Suprapubic skin (tissue), 4 donors: ENCODE data around the gene FSTL4. TPM values are rescaled to one million over a fixed set of nuclear protein-coding genes. Genes with fewer than 3 reads are reported as not detected.

Source experiments
- DNase-seq, 2 donors: peaks; one replicate each; pipeline ENCODE4 v3.0.0-alpha.2; 2019; ENCODE audit warnings: low spot score in 2 of 2
- H3K27ac ChIP-seq: fragments of 200-600 bp; sonication (generic); one replicate; pipeline ENCODE4 v1.5.1; 2019
- H3K27me3 ChIP-seq: fragments of 200-600 bp; sonication (generic); one replicate; pipeline ENCODE4 v1.5.1; 2019
- H3K36me3 ChIP-seq: fragments of 200-600 bp; sonication (generic); one replicate; pipeline ENCODE4 v1.5.1; 2019
- H3K4me1 ChIP-seq: fragments of 200-600 bp; sonication (generic); one replicate; pipeline ENCODE4 v1.5.1; 2019
- H3K4me3 ChIP-seq: fragments of 200-600 bp; sonication (generic); one replicate; pipeline ENCODE4 v1.5.1; 2019; ENCODE audit warnings: mild to moderate bottlenecking
- H3K9me3 ChIP-seq: fragments of 200-600 bp; sonication (generic); one replicate; pipeline ENCODE4 v1.5.1; 2019
- CTCF ChIP-seq, 2 donors: fragments of 200-600 bp in 1 of 2; fragments of 450-650 bp in 1 of 2; sonication (generic) in 1 of 2; IDR thresholded peaks; one replicate each; pipeline ENCODE4 v1.5.1; 2016 to 2019; ENCODE audit warnings: antibody characterized with exemption in 2 of 2, mild to moderate bottlenecking in 1 of 2, moderate library complexity in 1 of 2
- EP300 ChIP-seq: sonication (generic); formaldehyde crosslinking; IDR thresholded peaks from one replicate; pipeline ENCODE4 v1.6.1; 2017; ENCODE audit warnings: antibody characterized with exemption
- POLR2A ChIP-seq, 2 donors: fragments of 450-650 bp; IDR thresholded peaks; one replicate each; pipeline ENCODE4 v1.6.1; 2017; ENCODE audit warnings: antibody characterized with exemption in 2 of 2, mild to moderate bottlenecking in 2 of 2, moderate library complexity in 2 of 2
- POLR2AphosphoS5 ChIP-seq, 3 donors: sonication (generic); formaldehyde crosslinking; IDR thresholded peaks; one replicate each; pipeline ENCODE4 v1.6.1; 2017; ENCODE audit warnings: antibody characterized with exemption in 3 of 3
- WGBS: methylation state at CpG from one replicate; pipeline ENCODE4 v1.1.5; 2018; 5-methylcytosine and 5-hydroxymethylcytosine counted together
- total RNA-seq, 4 donors: library from RNA; depleted of rRNA; stranded (reverse); fragments of >200 nt; gene quantifications; one replicate each; pipeline ENCODE4 v1.1.0, GENCODE V29; 2016

FSTL4 gene
- total RNA-seq, 4 donors from 2014 or later, result 2.3 to 6.4 (median 5.8) TPM

DNA sequence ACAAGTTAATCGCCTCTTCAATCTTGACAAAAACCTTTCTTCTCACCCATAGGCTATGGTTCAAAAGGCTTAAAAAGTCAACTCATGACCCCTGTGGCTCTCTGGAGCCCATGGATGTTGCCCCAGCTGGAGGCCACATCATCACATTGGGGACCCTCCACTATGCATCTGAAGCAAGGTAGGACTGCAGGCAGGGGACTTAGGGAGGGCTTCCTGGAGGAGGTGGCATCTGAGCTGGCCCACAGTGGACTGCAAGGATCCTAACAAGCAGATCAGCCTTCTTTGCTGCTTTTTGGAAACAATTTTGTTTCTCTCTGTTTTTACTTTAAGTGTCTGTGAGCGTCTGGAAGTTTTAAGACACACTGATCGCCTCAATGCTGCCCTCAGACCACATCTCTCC is 325.9 kb downstream of the FSTL4 start:
- Histone ChIP-seq H3K9me3 (no peaks in the 10 kb centered on the region), H3K27ac (no peak overlapping the region), H3K4me1 (peaks cover 19% of the 10 kb centered on the region), H3K4me3 (no peak overlapping the region), H3K27me3 (no peaks in the 10 kb centered on the region), H3K36me3 (no peaks in the 10 kb centered on the region)
- WGBS, result 98% methylated on average over 3 of the region's 3 CpGs
- TF ChIP-seq EP300, result no peak
- no peak for TF ChIP-seq POLR2A (IDR thresholded peaks at IDR 0.05)
- TF ChIP-seq CTCF (IDR thresholded peaks at IDR 0.05), result no peak
- no peak for TF ChIP-seq POLR2AphosphoS5 (IDR thresholded peaks at IDR 0.05)
- no peak for DNase-seq

DNA sequence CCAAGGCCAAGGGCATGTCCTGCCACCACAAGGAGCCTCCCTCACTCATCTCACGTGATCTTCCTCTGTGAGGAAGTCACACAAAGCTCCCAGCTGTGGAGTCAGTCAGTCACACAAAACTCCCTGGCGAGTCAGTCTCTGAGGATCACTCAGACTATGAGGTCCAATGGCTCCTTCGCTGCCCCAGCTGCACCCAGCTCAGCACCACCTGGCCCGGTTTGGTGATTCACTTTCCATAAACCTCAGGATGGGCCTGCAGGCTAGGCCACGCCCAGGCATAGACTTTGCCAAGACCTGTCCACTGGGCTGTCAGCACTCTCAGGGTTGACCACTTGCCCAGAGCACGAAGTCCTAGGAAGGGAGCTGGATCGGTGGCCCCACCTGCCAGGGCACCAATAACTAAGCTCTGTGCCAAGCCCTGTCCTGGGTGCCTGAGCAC is 326.7 kb downstream of the FSTL4 start:
- no peak overlapping the region for H3K27ac ChIP-seq
- no peak for DNase-seq
- H3K27me3 ChIP-seq, result no peaks in the 10 kb centered on the region
- no peaks in the 10 kb centered on the region for H3K36me3 ChIP-seq
- no peaks in the 10 kb centered on the region for H3K9me3 ChIP-seq
- TF ChIP-seq POLR2A (IDR thresholded peaks at IDR 0.05) (no peak), POLR2AphosphoS5 (IDR thresholded peaks at IDR 0.05) (no peak), EP300 (no peak), CTCF (IDR thresholded peaks at IDR 0.05) (no peak)
- 44% methylated on average over 4 of the region's 7 CpGs for WGBS
- no peak overlapping the region for H3K4me3 ChIP-seq
- peaks cover 19% of the 10 kb centered on the region for H3K4me1 ChIP-seq

GRCh38 chr5:133284306-133284705 is 328.0 kb downstream of the FSTL4 start:
- 41% methylated on average over 3 of the region's 3 CpGs for WGBS
- H3K27ac ChIP-seq, result no peak overlapping the region
- H3K27me3 ChIP-seq, result no peaks in the 10 kb centered on the region
- DNase-seq, result no peak
- TF ChIP-seq CTCF (IDR thresholded peaks at IDR 0.05) (no peak), EP300 (no peak), POLR2AphosphoS5 (IDR thresholded peaks at IDR 0.05) (no peak), POLR2A (IDR thresholded peaks at IDR 0.05) (no peak)
- no peaks in the 10 kb centered on the region for H3K36me3 ChIP-seq
- H3K9me3 ChIP-seq, result no peaks in the 10 kb centered on the region
- H3K4me1 ChIP-seq, result peaks cover 11% of the 10 kb centered on the region
- no peak overlapping the region for H3K4me3 ChIP-seq

- H3K9me3 ChIP-seq, result no peaks in the 10 kb centered on the region
- DNase-seq, result no peak
- 87% methylated on average over 4 of the region's 4 CpGs for WGBS
These were observed 334.0 kb downstream of the FSTL4 start for GRCh38 chr5:133278317-133278716.

DNA sequence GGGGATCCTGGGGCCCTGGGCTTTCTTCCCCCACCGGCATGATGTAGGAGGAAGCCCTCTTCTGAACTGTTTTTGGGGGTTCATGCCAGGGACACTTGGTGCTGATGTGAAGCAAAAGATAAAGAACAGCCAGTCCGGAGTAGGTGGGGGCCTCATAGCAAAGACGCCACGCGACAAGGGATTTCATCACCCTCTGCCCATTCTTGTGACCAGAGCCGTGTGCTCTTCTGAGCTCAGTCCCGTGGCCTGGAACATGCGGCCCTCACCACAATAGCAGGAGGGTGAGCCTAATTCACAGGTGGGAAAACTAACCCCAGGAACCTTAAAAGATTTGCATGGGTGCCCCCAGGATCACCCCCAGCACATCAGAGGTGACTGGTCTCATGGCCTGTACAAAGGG is 334.6 kb downstream of the FSTL4 start:
- H3K36me3 ChIP-seq, result no peaks in the 10 kb centered on the region
- H3K4me1 ChIP-seq, result no peaks in the 10 kb centered on the region
- no peaks in the 10 kb centered on the region for H3K9me3 ChIP-seq
- no peak for DNase-seq
- 89% methylated on average over 8 of the region's 8 CpGs for WGBS
- H3K27me3 ChIP-seq, result no peaks in the 10 kb centered on the region
- H3K4me3 ChIP-seq, result no peak overlapping the region
- TF ChIP-seq EP300 (no peak), POLR2A (IDR thresholded peaks at IDR 0.05) (no peak)
- H3K27ac ChIP-seq, result no peak overlapping the region

More at GRCh38 chr5:133278317-133278716, 334.0 kb downstream of the FSTL4 start:
- Histone ChIP-seq H3K4me1 (no peaks in the 10 kb centered on the region), H3K36me3 (no peaks in the 10 kb centered on the region), H3K27me3 (no peaks in the 10 kb centered on the region), H3K4me3 (no peak overlapping the region), H3K27ac (no peak overlapping the region)
- TF ChIP-seq POLR2A (IDR thresholded peaks at IDR 0.05), result no peak
- TF ChIP-seq POLR2AphosphoS5 (IDR thresholded peaks at IDR 0.05), result no peak
- TF ChIP-seq CTCF (IDR thresholded peaks at IDR 0.05), result no peak
- no peak for TF ChIP-seq EP300

- Histone ChIP-seq H3K4me3 (no peak overlapping the region), H3K9me3 (no peaks in the 10 kb centered on the region), H3K27ac (no peak overlapping the region), H3K4me1 (no peaks in the 10 kb centered on the region), H3K36me3 (no peaks in the 10 kb centered on the region), H3K27me3 (no peaks in the 10 kb centered on the region)
- DNase-seq, result no peak
- 100% methylated on average over 2 of the region's 4 CpGs for WGBS
- TF ChIP-seq CTCF (IDR thresholded peaks at IDR 0.05) (no peak), POLR2AphosphoS5 (IDR thresholded peaks at IDR 0.05) (no peak), POLR2A (IDR thresholded peaks at IDR 0.05) (no peak), EP300 (no peak)
These were observed 336.2 kb downstream of the FSTL4 start for GRCh38 chr5:133276171-133276570.
